Measurements from ENCODE around the gene CCDC85C. TPM values are rescaled to one million over a fixed set of nuclear protein-coding genes. Genes with fewer than 3 reads are reported as not detected.

CCDC85C gene
- total and polyA plus RNA-seq, 2 of the 4 experiments (the other 2 are of a cell fraction): 16.0 to 19.0 TPM

DNA sequence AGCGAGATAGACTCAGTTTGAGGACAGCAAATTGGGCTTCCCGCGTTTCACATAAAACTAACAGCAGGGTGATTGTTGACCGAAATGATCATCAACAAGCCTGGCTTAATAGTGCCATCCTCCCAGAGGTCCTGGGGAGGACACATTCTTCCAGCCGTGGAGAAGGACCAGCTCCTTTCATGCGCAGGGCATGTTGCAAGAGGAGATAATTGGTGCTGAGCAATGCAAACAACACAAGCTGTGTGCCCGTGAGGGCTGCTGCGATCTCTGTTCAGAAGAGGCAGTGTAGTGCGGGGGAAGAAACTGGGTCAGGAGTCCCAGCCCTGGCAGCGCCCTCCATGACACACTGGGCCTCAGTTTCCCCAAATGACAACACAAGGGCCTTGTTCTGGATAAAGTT is 54.3 kb downstream of the CCDC85C start:
- dilution Hi-C loops (cut with HindIII; ENCODE audit: low sequenced_read_pairs, unreplicated experiment) (no loop called here), intact Hi-C loops (cut with micrococcal nuclease) (no loop called here), in situ Hi-C loops (cut with MboI; ENCODE audit: low sequenced_read_pairs) (no loop called here)
- H3K27me3 ChIP-seq (ENCODE audit: control insufficient read depth, insufficient read depth, low read length): no peaks in the 10 kb centered on the region
- H2BK15ac ChIP-seq (ENCODE audit: low read depth, low read length): no peak overlapping the region
- BruUV-seq (replicated peaks): no TSS peak
- peak overlapping the region; percentile 8; the same call in 1 of the 2 replicates for H2BK20ac ChIP-seq (ENCODE audit: low read depth, low read length)
- DNase-seq: peak; percentile 16
- WGBS, 2 experiments (ENCODE audit: extremely low coverage in 2 of 2, insufficient read length in 1 of 2): 82% methylated on average over 5 of the region's 10 CpGs; no CpG with 5 or more reads in 1 of the 2 experiments
- TF ChIP-seq RFX5 (IDR thresholded peaks at IDR 0.05; ENCODE audit: low read depth, low read length): no peak
- no peak for TF ChIP-seq RCOR1 (IDR thresholded peaks at IDR 0.05; ENCODE audit: insufficient replicate concordance, low read length)
- TF ChIP-seq FOS (IDR thresholded peaks at IDR 0.05; ENCODE audit: low read depth, low read length): no peak
- peak; percentile 60; the same call in 1 of the 2 replicates for TF ChIP-seq CEBPB (IDR thresholded peaks at IDR 0.05; ENCODE audit: low read depth, low read length)
- no peak for TF ChIP-seq RAD21 (IDR thresholded peaks at IDR 0.05; ENCODE audit: low read length)
- TF ChIP-seq SMC3 (IDR thresholded peaks at IDR 0.05; ENCODE audit: low read depth, low read length): no peak
- TF ChIP-seq MAFK (IDR thresholded peaks at IDR 0.05; ENCODE audit: low read depth, low read length): no peak
- H3K36me3 ChIP-seq (ENCODE audit: control insufficient read depth, insufficient read depth, low read length): no peaks in the 10 kb centered on the region
- H4K91ac ChIP-seq (ENCODE audit: insufficient read depth, low read depth, low read length): no peak overlapping the region
- peaks cover 9% of the 10 kb centered on the region for H3K9me1 ChIP-seq (ENCODE audit: insufficient read depth, low read length)
- no peak overlapping the region for H3K4me2 ChIP-seq (ENCODE audit: low read depth, low read length)
- no peak overlapping the region for H4K8ac ChIP-seq (ENCODE audit: low read depth in 2 of 2, low read length in 2 of 2)
- no peak overlapping the region for H4K5ac ChIP-seq (ENCODE audit: low read depth, low read length)
- H2AFZ ChIP-seq (replicated peaks; ENCODE audit: low read length, poor library complexity): no peak overlapping the region
- no peak overlapping the region for H3K23ac ChIP-seq (ENCODE audit: low read depth, low read length)
- no peak overlapping the region for H3K18ac ChIP-seq (ENCODE audit: low read depth, low read length)
- no peak overlapping the region for H3K56ac ChIP-seq (ENCODE audit: extremely low read depth, insufficient read depth, low read length)
- H2AK9ac ChIP-seq (replicated peaks; ENCODE audit: low read depth, low read length, poor library complexity): peak overlapping the region; percentile 23
- H3K4ac ChIP-seq (ENCODE audit: low read depth, low read length): no peak overlapping the region
- H3K14ac ChIP-seq (replicated peaks; ENCODE audit: low read depth, low read length): no peak overlapping the region
- no peak overlapping the region for H3K27ac ChIP-seq (ENCODE audit: insufficient read depth, low read length)
- no peaks in the 10 kb centered on the region for H3K9me3 ChIP-seq (ENCODE audit: control insufficient read depth, insufficient read depth, low read length)
- no peak overlapping the region for H3K4me3 ChIP-seq (ENCODE audit: insufficient read depth, low read depth, low read length)
- ChIA-PET CTCF (no interaction called here), POLR2A (ENCODE audit: unreplicated experiment) (no interaction called here)
- H3K4me1 ChIP-seq (ENCODE audit: control insufficient read depth, insufficient read depth, low read length): peaks cover 6% of the 10 kb centered on the region; the same call in 1 of the 2 replicates
- H3K79me1 ChIP-seq (ENCODE audit: low read depth in 1 of 2, low read length in 2 of 2): peaks cover 46 to 88% of the 10 kb centered on the region in 2 experiments
- H3K9ac ChIP-seq (ENCODE audit: low read depth, low read length): no peak overlapping the region
- H2AK5ac ChIP-seq (ENCODE audit: low read depth, low read length): no peak overlapping the region
- H2BK120ac ChIP-seq (ENCODE audit: low read depth, low read length): no peak overlapping the region
- H2BK5ac ChIP-seq (ENCODE audit: low read depth, low read length, poor library complexity, severe bottlenecking): no peak overlapping the region
- H4K20me1 ChIP-seq (ENCODE audit: insufficient read depth, low read length): peaks cover 58% of the 10 kb centered on the region
- ATAC-seq (ENCODE audit: low read depth): peak; percentile 42
